ENCODE measurements around the gene RPL35. TPM values are rescaled to one million over a fixed set of nuclear protein-coding genes. Genes with fewer than 3 reads are reported as not detected.

RPL35 gene
- polyA plus RNA-seq, 1 donor (not counting 4 experiments of a cell fraction or from before 2014, with no cell fraction given): 3,325 TPM

GRCh38 chr9:124812441-124812876 is 49.3 kb downstream of the RPL35 start:
- no peak overlapping the region for H3K4me3 ChIP-seq (ENCODE audit: control insufficient read depth in 2 of 3, extremely low read depth in 1 of 3, insufficient read depth in 2 of 3, low read depth in 1 of 3, low read length in 3 of 3)
- no peak overlapping the region for H2AFZ ChIP-seq (ENCODE audit: control insufficient read depth, low read length)
- no peaks in the 10 kb centered on the region for H3K27me3 ChIP-seq (ENCODE audit: control insufficient read depth, extremely low read depth, insufficient read depth, low read length)
- H3K79me2 ChIP-seq (ENCODE audit: control insufficient read depth, insufficient read depth, low read length): no peaks in the 10 kb centered on the region
- no peaks in the 10 kb centered on the region for H3K36me3 ChIP-seq (ENCODE audit: control insufficient read depth in 2 of 2, extremely low read depth in 1 of 2, insufficient read depth in 2 of 2, low read length in 2 of 2)
- dilution Hi-C loops (cut with MboI; ENCODE audit: extremely low pct_ligation_motif_present, low sequenced_read_pairs): no loop called here
- H4K20me1 ChIP-seq (ENCODE audit: control insufficient read depth, extremely low read depth, insufficient read depth, low read length): no peaks in the 10 kb centered on the region
- H3K9me1 ChIP-seq (ENCODE audit: control insufficient read depth, extremely low read depth, insufficient read depth, low read length): no peaks in the 10 kb centered on the region
- H3K9me3 ChIP-seq (ENCODE audit: control insufficient read depth, low read depth, low read length): no peaks in the 10 kb centered on the region
- no peak overlapping the region for H3K27ac ChIP-seq (ENCODE audit: control insufficient read depth, insufficient read depth, low read length)
- no peak for TF ChIP-seq CTCF (optimal IDR thresholded peaks at IDR 0.05 in 1 of 3, IDR thresholded peaks at IDR 0.05 in 1 of 3, conservative IDR thresholded peaks at IDR 0.05 in 1 of 3; ENCODE audit: extremely low read depth in 1 of 3, insufficient read depth in 2 of 3, low read length in 3 of 3)
- no peak for TF ChIP-seq EZH2 (IDR thresholded peaks at IDR 0.05; ENCODE audit: low read length)
- H3K4me1 ChIP-seq (ENCODE audit: control insufficient read depth, extremely low read depth, insufficient read depth, low read length): peaks cover 49% of the 10 kb centered on the region
- no peak overlapping the region for H3K9ac ChIP-seq (ENCODE audit: control insufficient read depth, extremely low read depth, insufficient read depth, low read length)
- H3K4me2 ChIP-seq (ENCODE audit: control insufficient read depth, extremely low read depth, insufficient read depth, low read depth, low read length): peak overlapping the region; percentile 3
- no peak for DNase-seq (ENCODE audit: low read depth, low spot score)
- FAIRE-seq: peak; percentile 55

- Histone ChIP-seq H3K79me2 (ENCODE audit: control insufficient read depth, insufficient read depth, low read length) (no peaks in the 10 kb centered on the region), H3K4me1 (ENCODE audit: control insufficient read depth, extremely low read depth, insufficient read depth, low read length) (peaks cover 49% of the 10 kb centered on the region), H3K9me1 (ENCODE audit: control insufficient read depth, extremely low read depth, insufficient read depth, low read length) (no peaks in the 10 kb centered on the region), H4K20me1 (ENCODE audit: control insufficient read depth, extremely low read depth, insufficient read depth, low read length) (no peaks in the 10 kb centered on the region), H3K9ac (ENCODE audit: control insufficient read depth, extremely low read depth, insufficient read depth, low read length) (peak overlapping the region; percentile 58), H3K27ac (ENCODE audit: control insufficient read depth, insufficient read depth, low read length) (peak overlapping the region; percentile 67), H3K27me3 (ENCODE audit: control insufficient read depth, extremely low read depth, insufficient read depth, low read length) (no peaks in the 10 kb centered on the region), H2AFZ (ENCODE audit: control insufficient read depth, low read length) (peak overlapping the region; percentile 31), H3K4me2 (ENCODE audit: control insufficient read depth, extremely low read depth, insufficient read depth, low read depth, low read length) (peak overlapping the region; percentile 46), H3K4me3 (ENCODE audit: control insufficient read depth in 2 of 3, extremely low read depth in 1 of 3, insufficient read depth in 2 of 3, low read depth in 1 of 3, low read length in 3 of 3) (no peak overlapping the region), H3K36me3 (ENCODE audit: control insufficient read depth in 2 of 2, extremely low read depth in 1 of 2, insufficient read depth in 2 of 2, low read length in 2 of 2) (no peaks in the 10 kb centered on the region), H3K9me3 (ENCODE audit: control insufficient read depth, low read depth, low read length) (no peaks in the 10 kb centered on the region)
- no peak for TF ChIP-seq CTCF (optimal IDR thresholded peaks at IDR 0.05 in 1 of 3, IDR thresholded peaks at IDR 0.05 in 1 of 3, conservative IDR thresholded peaks at IDR 0.05 in 1 of 3; ENCODE audit: extremely low read depth in 1 of 3, insufficient read depth in 2 of 3, low read length in 3 of 3)
- dilution Hi-C loops (cut with MboI; ENCODE audit: extremely low pct_ligation_motif_present, low sequenced_read_pairs): no loop called here
- peak; percentile 49 for DNase-seq (ENCODE audit: low read depth, low spot score)
- peak; percentile 34 for FAIRE-seq
Observed at GRCh38 chr9:124810663-124811355, 50.9 kb downstream of the RPL35 start.
